HepG2 (cell line): ENCODE results near the gene ITGA6. TPM values are rescaled to one million over a fixed set of nuclear protein-coding genes. Genes with fewer than 3 reads are reported as not detected.

ENCODE experiments used
- GZF1 ChIP-seq: sonication (generic); formaldehyde crosslinking; IDR thresholded peaks from 2 replicates; pipeline ENCODE4 v1.5.1; 2020; ENCODE audit warnings: mild to moderate bottlenecking, missing genetic modification reagents
- HNF4A ChIP-seq: sonication (generic); formaldehyde crosslinking; IDR thresholded peaks from 2 replicates; pipeline ENCODE4 v1.4.0; 2020; ENCODE audit warnings: missing genetic modification reagents
- NR2F2 ChIP-seq: IDR thresholded peaks from 2 replicates; pipeline ENCODE4 v1.6.1; 2012; ENCODE audit warnings: low read depth, inconsistent platforms, borderline replicate concordance
- NR3C1 ChIP-seq: sonication (generic); formaldehyde crosslinking; IDR thresholded peaks from 2 replicates; pipeline ENCODE4 v1.4.0; 2020; ENCODE audit warnings: missing genetic modification reagents
- PBX2 ChIP-seq: IDR thresholded peaks from 2 replicates; pipeline ENCODE4 v1.6.1; 2016; ENCODE audit warnings: control low read depth
- PLRG1 ChIP-seq: fragments of 450-650 bp; conservative IDR thresholded peaks from 2 replicates; pipeline ENCODE4 v1.6.1; 2016
- PRDM10 ChIP-seq: sonication (generic); formaldehyde crosslinking; IDR thresholded peaks from 2 replicates; pipeline ENCODE4 v1.4.0; 2020; ENCODE audit warnings: low read depth, missing genetic modification reagents
- TFDP2 ChIP-seq: sonication (generic); formaldehyde crosslinking; IDR thresholded peaks from 2 replicates; pipeline ENCODE4 v1.4.0; 2020; ENCODE audit warnings: missing genetic modification reagents
- TSC22D2 ChIP-seq: sonication (generic); formaldehyde crosslinking; IDR thresholded peaks from 2 replicates; pipeline ENCODE4 v1.5.1; 2020; ENCODE audit warnings: missing genetic modification reagents, mild to moderate bottlenecking, borderline replicate concordance
- YY1 ChIP-seq: IDR thresholded peaks from 2 replicates; pipeline ENCODE4 v1.6.1; 2011; ENCODE audit warnings: low read length, low read depth, moderate library complexity, mild to moderate bottlenecking; ENCODE audit not compliant: insufficient read depth, insufficient replicate concordance
- ZBTB14 ChIP-seq: sonication (generic); formaldehyde crosslinking; IDR thresholded peaks from 2 replicates; pipeline ENCODE4 v1.4.0; 2020; ENCODE audit warnings: missing genetic modification reagents
- ZEB1 ChIP-seq: IDR thresholded peaks from 2 replicates; pipeline ENCODE4 v1.6.1; 2012; ENCODE audit warnings: mild to moderate bottlenecking, low read depth, inconsistent platforms; ENCODE audit not compliant: insufficient replicate concordance
- ZFP62 ChIP-seq: sonication (generic); formaldehyde crosslinking; IDR thresholded peaks from 2 replicates; pipeline ENCODE4 v1.4.0; 2020; ENCODE audit warnings: missing genetic modification reagents
- ZMYM4 ChIP-seq: sonication (generic); formaldehyde crosslinking; IDR thresholded peaks from 2 replicates; pipeline ENCODE4 v1.8.1; 2023; ENCODE audit warnings: mild to moderate bottlenecking, missing genetic modification reagents
- ZNF225 ChIP-seq: sonication (generic); formaldehyde crosslinking; IDR thresholded peaks from 2 replicates; pipeline ENCODE4 v1.4.0; 2020; ENCODE audit warnings: mild to moderate bottlenecking, missing genetic modification reagents
- ZNF282 ChIP-seq: fragments of 450-650 bp; IDR thresholded peaks from 2 replicates; pipeline ENCODE4 v1.6.1; 2018; ENCODE audit not compliant: partially characterized antibody
- ZNF556 ChIP-seq: sonication (generic); formaldehyde crosslinking; IDR thresholded peaks from 2 replicates; pipeline ENCODE4 v1.4.0; 2020; ENCODE audit warnings: mild to moderate bottlenecking, missing genetic modification reagents, borderline replicate concordance
- ZNF660 ChIP-seq: sonication (generic); formaldehyde crosslinking; IDR thresholded peaks from 2 replicates; pipeline ENCODE4 v1.5.1; 2020; ENCODE audit warnings: mild to moderate bottlenecking, low read depth, missing genetic modification reagents, borderline replicate concordance
- ZNF704 ChIP-seq: sonication (generic); formaldehyde crosslinking; IDR thresholded peaks from 2 replicates; pipeline ENCODE4 v1.8.1; 2023; ENCODE audit warnings: mild to moderate bottlenecking, inconsistent platforms, moderate library complexity, missing genetic modification reagents, borderline replicate concordance
- polyA plus RNA-seq, 8 experiments: library from polyadenylated mRNA; depleted of rRNA in 3 of 8; stranded (reverse) in 7 of 8; unstranded in 1 of 8; fragments of >200 nt; fragmentation: Illumina TruSeq in 4 of 8; extraction: Trizol in 4 of 8; gene quantifications; 2 replicates each; pipeline versions ENCODE4 v1.2.1 to v1.2.3, GENCODE V29; 2011 to 2016; ENCODE audit warnings: low read depth in 4 of 8, missing spikeins in 1 of 8, mixed read lengths in 1 of 8; ENCODE audit not compliant: insufficient read depth in 1 of 8
- total RNA-seq, 5 experiments: library from RNA; depleted of rRNA; stranded (reverse); fragments of >200 nt; fragmentation: Illumina TruSeq; extraction: Trizol; gene quantifications; 2 replicates each; pipeline ENCODE4 v1.2.3, GENCODE V29; 2016; ENCODE audit warnings: low read depth in 1 of 5
- TF ChIP-seq, protein P1 (sequence below): IDR thresholded peaks from 2 replicates; pipeline ENCODE4 v1.6.1; 2016; ENCODE audit warnings: low read depth

ITGA6 gene
- total and polyA plus RNA-seq, 2 of the 13 experiments (the other 11 are each of a cell fraction or from before 2014, with no cell fraction given): 24.0 to 92.5 TPM

- TF ChIP-seq ZNF282 (no peak), NR2F2 (no peak; the same call in 1 of the 2 replicates), PLRG1 (no peak), TFDP2 (CRISPR knock-in tag) (peak; percentile 60), ZNF660 (CRISPR knock-in tag) (no peak), ZFP62 (CRISPR knock-in tag) (no peak), ZNF704 (CRISPR knock-in tag) (no peak), NR3C1 (CRISPR knock-in tag) (no peak), ZNF225 (CRISPR knock-in tag) (no peak), ZMYM4 (CRISPR knock-in tag) (peak; percentile 74), YY1 (peak; percentile 82), ZEB1 (peak; percentile 85), PBX2 (CRISPR knock-in tag) (no peak), HNF4A (CRISPR knock-in tag) (no peak), PRDM10 (no peak), ZBTB14 (0 out of 2 replicates have a peak, but pooled peaks have one; percentile 18), ZNF556 (CRISPR knock-in tag) (peak; percentile 80), GZF1 (CRISPR knock-in tag) (no peak), TSC22D2 (CRISPR knock-in tag) (no peak; the same call in 1 of the 2 replicates)
- TF ChIP-seq, protein P1, sequence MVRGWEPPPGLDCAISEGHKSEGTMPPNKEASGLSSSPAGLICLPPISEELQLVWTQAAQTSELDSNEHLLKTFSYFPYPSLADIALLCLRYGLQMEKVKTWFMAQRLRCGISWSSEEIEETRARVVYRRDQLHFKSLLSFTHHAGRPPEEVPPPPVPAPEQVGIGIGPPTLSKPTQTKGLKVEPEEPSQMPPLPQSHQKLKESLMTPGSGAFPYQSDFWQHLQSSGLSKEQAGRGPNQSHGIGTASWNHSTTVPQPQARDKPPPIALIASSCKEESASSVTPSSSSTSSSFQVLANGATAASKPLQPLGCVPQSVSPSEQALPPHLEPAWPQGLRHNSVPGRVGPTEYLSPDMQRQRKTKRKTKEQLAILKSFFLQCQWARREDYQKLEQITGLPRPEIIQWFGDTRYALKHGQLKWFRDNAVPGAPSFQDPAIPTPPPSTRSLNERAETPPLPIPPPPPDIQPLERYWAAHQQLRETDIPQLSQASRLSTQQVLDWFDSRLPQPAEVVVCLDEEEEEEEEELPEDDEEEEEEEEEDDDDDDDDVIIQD (CRISPR knock-in tag): no peak
Measured at GRCh38 chr2:172427256-172427989, at the start of gene ITGA6 (continued).
